WTC11 (cell line): ENCODE data around the gene FXYD5. TPM values are rescaled to one million over a fixed set of nuclear protein-coding genes. Genes with fewer than 3 reads are reported as not detected.
"Not testable (repeated sequence)": the region's sequence is repeated elsewhere in the genome, so short reads cannot be mapped to it uniquely, and the experiment has no call there.

Experiments
- ATAC-seq: fragments of 200-7000 bp; cut with Tn5 transposase; 2 replicates; pipeline ENCODE4 v1.10.0; 2021; ENCODE audit warnings: mild to moderate bottlenecking, moderate library complexity
- CTCF ChIA-PET: fragments of 300-600 bp; sonication (Branson Sonifier 250); formaldehyde crosslinking; loops from one replicate; lab custom pipeline; 2021; ENCODE audit warnings: antibody characterized with exemption; lab: Charles Lee
- POLR2A ChIA-PET: fragments of 350-600 bp; sonication (Branson Sonifier 250); formaldehyde crosslinking; loops from one replicate; lab custom pipeline; 2021; ENCODE audit warnings: antibody characterized with exemption; lab: Charles Lee
- DNase-seq: peaks from one replicate; pipeline ENCODE4 v3.0.0; 2021; ENCODE audit warnings: low spot score
- H3K27ac Mint-ChIP-seq: 2 replicates; pipeline ENCODE4 v1.8.0; 2021; ENCODE audit warnings: mixed read lengths
- H3K27me3 Mint-ChIP-seq: 2 replicates; pipeline ENCODE4 v1.8.0; 2021; ENCODE audit warnings: low read depth, mild to moderate bottlenecking, moderate library complexity, mixed read lengths
- H3K36me3 Mint-ChIP-seq: 2 replicates; pipeline ENCODE4 v1.8.0; 2021; ENCODE audit warnings: mixed read lengths
- H3K4me1 Mint-ChIP-seq: 2 replicates; pipeline ENCODE4 v1.8.0; 2022; ENCODE audit warnings: mixed read lengths
- H3K4me3 Mint-ChIP-seq: 2 replicates; pipeline ENCODE4 v1.8.0; 2021; ENCODE audit warnings: mild to moderate bottlenecking, moderate library complexity, mixed read lengths
- H3K9me3 Mint-ChIP-seq: 2 replicates; pipeline ENCODE4 v1.8.0; 2021; ENCODE audit warnings: mixed read lengths
- CREM ChIP-seq: sonication (generic); formaldehyde crosslinking; IDR thresholded peaks from 2 replicates; pipeline ENCODE4 v1.8.1; 2022; ENCODE audit warnings: mild to moderate bottlenecking, missing genetic modification reagents, moderate library complexity
- ESRRA ChIP-seq: sonication (generic); formaldehyde crosslinking; IDR thresholded peaks from 2 replicates; pipeline ENCODE4 v1.8.1; 2022; ENCODE audit warnings: mild to moderate bottlenecking, missing genetic modification reagents, borderline replicate concordance
- JUN ChIP-seq: sonication (generic); formaldehyde crosslinking; IDR thresholded peaks from 2 replicates; pipeline ENCODE4 v1.8.0; 2023; ENCODE audit warnings: mild to moderate bottlenecking, missing genetic modification reagents
- NFE2L1 ChIP-seq: sonication (generic); formaldehyde crosslinking; IDR thresholded peaks from 2 replicates; pipeline ENCODE4 v1.8.1; 2023; ENCODE audit warnings: missing genetic modification reagents
- ZBTB21 ChIP-seq: sonication (generic); formaldehyde crosslinking; IDR thresholded peaks from 2 replicates; pipeline ENCODE4 v1.8.1; 2023; ENCODE audit warnings: mild to moderate bottlenecking, missing genetic modification reagents, borderline replicate concordance
- ZNF416 ChIP-seq: fragments of 250-450 bp; sonication (Bioruptor Pico); IDR thresholded peaks from 2 replicates; pipeline ENCODE4 v1.9.0; 2021; ENCODE audit warnings: mild to moderate bottlenecking, inconsistent platforms
- ZNF423 ChIP-seq: fragments of 250-450 bp; sonication (Bioruptor Pico); IDR thresholded peaks from 2 replicates; pipeline ENCODE4 v2.1.2; 2022; ENCODE audit warnings: mild to moderate bottlenecking, moderate library complexity
- total RNA-seq: library from RNA; stranded (reverse); gene quantifications from 3 replicates; pipeline ENCODE4 v1.2.3, GENCODE V29; 2021
- TF ChIP-seq, protein P1 (sequence below): sonication (generic); formaldehyde crosslinking; IDR thresholded peaks from 2 replicates; pipeline ENCODE4 v1.8.1; 2022; ENCODE audit warnings: missing genetic modification reagents, borderline replicate concordance
- TF ChIP-seq, protein P2 (sequence below): sonication (generic); formaldehyde crosslinking; IDR thresholded peaks from 2 replicates; pipeline ENCODE4 v1.8.0; 2022; ENCODE audit warnings: mild to moderate bottlenecking, missing genetic modification reagents
- TF ChIP-seq, protein P3 (sequence below): sonication (generic); formaldehyde crosslinking; IDR thresholded peaks from 2 replicates; pipeline ENCODE4 v1.8.1; 2023; ENCODE audit warnings: mild to moderate bottlenecking, moderate library complexity, missing genetic modification reagents
- TF ChIP-seq, protein P4 (sequence below): fragments of 250-450 bp; sonication (Bioruptor Pico); conservative IDR thresholded peaks from 2 replicates; pipeline ENCODE4 v1.9.0; 2021; ENCODE audit warnings: mild to moderate bottlenecking
- TF ChIP-seq, protein P5 (sequence below): sonication (generic); formaldehyde crosslinking; IDR thresholded peaks from 2 replicates; pipeline ENCODE4 v1.8.0; 2022; ENCODE audit warnings: mild to moderate bottlenecking, missing genetic modification reagents

Gene FXYD5
- total RNA-seq, 1 experiment from 2014 or later: 114 TPM

DNA sequence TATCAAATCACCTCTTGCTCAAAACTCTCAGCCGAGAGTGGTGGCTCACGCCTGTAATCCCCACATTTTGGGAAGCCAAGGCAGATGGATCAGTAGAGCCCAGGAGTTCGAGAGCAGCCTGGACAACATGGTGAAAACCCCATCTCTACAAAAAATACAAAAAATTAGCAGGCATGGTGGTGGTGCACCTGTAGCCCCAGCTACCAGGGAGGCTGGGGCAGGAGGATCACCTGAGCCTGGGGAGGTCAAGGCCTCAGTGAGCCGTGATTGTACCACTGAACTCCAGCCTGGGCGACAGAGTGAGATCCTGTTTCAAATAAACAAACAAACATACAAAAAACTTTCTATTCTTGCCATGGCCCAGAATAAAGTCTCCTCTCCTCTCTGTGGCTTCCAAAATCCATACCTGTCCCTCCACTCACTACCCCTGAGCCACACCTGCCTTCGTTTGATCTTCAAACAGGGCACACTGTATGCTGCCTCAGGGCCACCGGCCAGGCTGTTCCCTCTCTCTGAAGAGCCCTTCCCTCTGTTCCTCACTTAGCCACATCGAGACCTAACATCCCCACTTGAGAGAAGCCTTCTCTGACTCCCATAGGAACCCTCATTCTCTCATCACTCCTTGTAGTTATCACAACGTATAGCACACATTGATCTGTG lies 26.0 kb upstream of the FXYD5 start:
- POLR2A ChIA-PET: no interaction called here
- no peak for DNase-seq
- CTCF ChIA-PET: interaction anchor here (2.3 to 5.8 kb wide), 3 partner anchors 13 to 73 kb away, joined by 10 to 46 read pairs (median 10); partner anchors contain the start of gene FXYD3
- H3K4me3 Mint-ChIP-seq: no peak overlapping the region
- H3K9me3 Mint-ChIP-seq: peaks cover 12% of the 10 kb centered on the region
- TF ChIP-seq JUN (CRISPR knock-in tag) (no peak), ESRRA (CRISPR knock-in tag) (no peak), ZNF416 (no peak), ZBTB21 (CRISPR knock-in tag) (no peak), NFE2L1 (CRISPR knock-in tag) (no peak), ZNF423 (CRISPR knock-in tag) (no peak), CREM (CRISPR knock-in tag) (no peak)
- TF ChIP-seq, protein P1, sequence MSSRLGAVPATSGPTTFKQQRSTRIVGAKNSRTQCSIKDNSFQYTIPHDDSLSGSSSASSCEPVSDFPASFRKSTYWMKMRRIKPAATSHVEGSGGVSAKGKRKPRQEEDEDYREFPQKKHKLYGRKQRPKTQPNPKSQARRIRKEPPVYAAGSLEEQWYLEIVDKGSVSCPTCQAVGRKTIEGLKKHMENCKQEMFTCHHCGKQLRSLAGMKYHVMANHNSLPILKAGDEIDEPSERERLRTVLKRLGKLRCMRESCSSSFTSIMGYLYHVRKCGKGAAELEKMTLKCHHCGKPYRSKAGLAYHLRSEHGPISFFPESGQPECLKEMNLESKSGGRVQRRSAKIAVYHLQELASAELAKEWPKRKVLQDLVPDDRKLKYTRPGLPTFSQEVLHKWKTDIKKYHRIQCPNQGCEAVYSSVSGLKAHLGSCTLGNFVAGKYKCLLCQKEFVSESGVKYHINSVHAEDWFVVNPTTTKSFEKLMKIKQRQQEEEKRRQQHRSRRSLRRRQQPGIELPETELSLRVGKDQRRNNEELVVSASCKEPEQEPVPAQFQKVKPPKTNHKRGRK (CRISPR knock-in tag): no peak
- TF ChIP-seq, protein P2, sequence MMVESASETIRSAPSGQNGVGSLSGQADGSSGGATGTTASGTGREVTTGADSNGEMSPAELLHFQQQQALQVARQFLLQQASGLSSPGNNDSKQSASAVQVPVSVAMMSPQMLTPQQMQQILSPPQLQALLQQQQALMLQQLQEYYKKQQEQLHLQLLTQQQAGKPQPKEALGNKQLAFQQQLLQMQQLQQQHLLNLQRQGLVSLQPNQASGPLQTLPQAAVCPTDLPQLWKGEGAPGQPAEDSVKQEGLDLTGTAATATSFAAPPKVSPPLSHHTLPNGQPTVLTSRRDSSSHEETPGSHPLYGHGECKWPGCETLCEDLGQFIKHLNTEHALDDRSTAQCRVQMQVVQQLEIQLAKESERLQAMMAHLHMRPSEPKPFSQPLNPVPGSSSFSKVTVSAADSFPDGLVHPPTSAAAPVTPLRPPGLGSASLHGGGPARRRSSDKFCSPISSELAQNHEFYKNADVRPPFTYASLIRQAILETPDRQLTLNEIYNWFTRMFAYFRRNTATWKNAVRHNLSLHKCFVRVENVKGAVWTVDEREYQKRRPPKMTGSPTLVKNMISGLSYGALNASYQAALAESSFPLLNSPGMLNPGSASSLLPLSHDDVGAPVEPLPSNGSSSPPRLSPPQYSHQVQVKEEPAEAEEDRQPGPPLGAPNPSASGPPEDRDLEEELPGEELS (CRISPR knock-in tag): no peak
- TF ChIP-seq, protein P3, sequence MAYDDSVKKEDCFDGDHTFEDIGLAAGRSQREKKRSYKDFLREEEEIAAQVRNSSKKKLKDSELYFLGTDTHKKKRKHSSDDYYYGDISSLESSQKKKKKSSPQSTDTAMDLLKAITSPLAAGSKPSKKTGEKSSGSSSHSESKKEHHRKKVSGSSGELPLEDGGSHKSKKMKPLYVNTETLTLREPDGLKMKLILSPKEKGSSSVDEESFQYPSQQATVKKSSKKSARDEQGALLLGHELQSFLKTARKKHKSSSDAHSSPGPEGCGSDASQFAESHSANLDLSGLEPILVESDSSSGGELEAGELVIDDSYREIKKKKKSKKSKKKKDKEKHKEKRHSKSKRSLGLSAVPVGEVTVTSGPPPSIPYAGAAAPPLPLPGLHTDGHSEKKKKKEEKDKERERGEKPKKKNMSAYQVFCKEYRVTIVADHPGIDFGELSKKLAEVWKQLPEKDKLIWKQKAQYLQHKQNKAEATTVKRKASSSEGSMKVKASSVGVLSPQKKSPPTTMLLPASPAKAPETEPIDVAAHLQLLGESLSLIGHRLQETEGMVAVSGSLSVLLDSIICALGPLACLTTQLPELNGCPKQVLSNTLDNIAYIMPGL (CRISPR knock-in tag): no peak
- TF ChIP-seq, protein P4, sequence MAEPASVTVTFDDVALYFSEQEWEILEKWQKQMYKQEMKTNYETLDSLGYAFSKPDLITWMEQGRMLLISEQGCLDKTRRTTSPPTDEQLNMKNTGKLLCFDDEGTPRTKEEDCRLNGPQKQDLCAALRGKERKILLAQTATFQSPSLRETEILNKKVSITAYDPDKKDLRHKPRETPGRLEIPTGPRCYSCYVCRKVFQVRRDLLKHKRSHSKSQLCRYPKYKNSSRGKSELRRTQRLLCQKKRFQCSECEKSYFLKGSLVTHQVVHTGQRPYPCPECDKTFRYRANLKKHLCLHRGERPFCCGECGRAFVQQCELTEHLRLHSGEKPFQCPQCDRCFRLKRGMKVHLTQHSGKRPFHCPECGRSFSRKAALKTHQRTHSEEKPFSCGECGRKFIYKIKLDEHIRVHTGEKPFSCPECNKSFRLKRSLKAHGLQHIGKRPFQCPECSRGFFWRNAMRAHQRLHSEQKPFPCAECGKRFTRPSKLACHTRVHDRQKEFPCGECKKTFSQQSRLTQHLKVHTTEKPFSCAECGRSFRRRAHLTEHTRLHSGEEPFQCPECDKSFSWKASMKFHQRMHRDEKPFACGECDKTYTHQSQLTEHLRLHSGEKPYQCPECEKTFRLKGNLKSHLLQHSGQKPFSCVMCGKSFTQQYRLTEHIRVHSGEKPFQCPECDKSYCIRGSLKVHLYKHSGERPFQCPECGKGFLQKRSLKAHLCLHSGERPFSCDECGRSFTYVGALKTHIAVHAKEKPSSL (CRISPR knock-in tag): no peak
- TF ChIP-seq, protein P5, sequence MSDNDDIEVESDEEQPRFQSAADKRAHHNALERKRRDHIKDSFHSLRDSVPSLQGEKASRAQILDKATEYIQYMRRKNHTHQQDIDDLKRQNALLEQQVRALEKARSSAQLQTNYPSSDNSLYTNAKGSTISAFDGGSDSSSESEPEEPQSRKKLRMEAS (CRISPR knock-in tag): no peak
- H3K36me3 Mint-ChIP-seq: peaks cover 4% of the 10 kb centered on the region; the same call in 1 of the 2 replicates
- H3K27ac Mint-ChIP-seq: no peak overlapping the region
- H3K27me3 Mint-ChIP-seq: peaks cover 4% of the 10 kb centered on the region
- ATAC-seq: no peak
- H3K4me1 Mint-ChIP-seq: peaks cover 14% of the 10 kb centered on the region

DNA sequence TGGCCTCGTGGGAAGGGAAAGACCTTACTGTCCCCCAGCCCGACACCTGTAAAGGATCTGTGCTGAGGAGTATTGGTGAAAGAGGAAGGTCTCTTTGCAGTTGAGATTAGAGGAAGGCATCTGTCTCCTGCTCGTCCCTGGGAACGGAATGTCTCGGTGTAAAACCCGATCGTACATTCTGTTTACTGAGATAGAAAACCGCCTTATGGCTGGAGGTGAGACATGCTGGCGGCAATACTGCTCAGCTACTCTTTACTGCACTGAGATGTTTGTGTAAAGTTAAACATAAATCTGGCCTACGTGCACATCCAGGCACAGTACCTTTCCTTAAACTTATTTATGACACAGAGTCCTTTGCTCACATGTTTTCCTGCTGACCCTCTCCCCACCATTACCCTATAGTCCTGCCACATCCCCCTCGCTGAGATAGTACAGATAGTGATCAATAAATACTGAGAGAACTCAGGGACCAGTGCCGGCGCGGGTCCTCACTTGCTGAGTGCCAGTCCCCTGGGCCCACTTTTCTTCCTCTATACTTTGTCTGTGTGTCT lies 24.7 kb upstream of the FXYD5 start:
- CTCF ChIA-PET: interaction anchor here (0.6 to 1.1 kb wide), 2 partner anchors 11 to 15 kb away, joined by 4 read pairs; no protein-coding TSS in a partner anchor
- not testable (repeated sequence) for H3K4me1 Mint-ChIP-seq, H3K4me3 Mint-ChIP-seq, H3K27me3 Mint-ChIP-seq, ATAC-seq, H3K27ac Mint-ChIP-seq, DNase-seq, H3K36me3 Mint-ChIP-seq
- H3K9me3 Mint-ChIP-seq: peaks cover 12% of the 10 kb centered on the region
- POLR2A ChIA-PET: interaction anchor here (0.6 kb wide), 1 partner anchor 697 kb away, joined by 3 read pairs; no protein-coding TSS in a partner anchor
